Superior temporal gyrus (tissue), 1 donor: ENCODE data around the gene ALOXE3.

ENCODE experiments used
- DNase-seq: peaks from one replicate; pipeline ENCODE4 v3.0.0-alpha.2; 2016; ENCODE audit errors: extremely low spot score

ALOXE3 gene

DNA sequence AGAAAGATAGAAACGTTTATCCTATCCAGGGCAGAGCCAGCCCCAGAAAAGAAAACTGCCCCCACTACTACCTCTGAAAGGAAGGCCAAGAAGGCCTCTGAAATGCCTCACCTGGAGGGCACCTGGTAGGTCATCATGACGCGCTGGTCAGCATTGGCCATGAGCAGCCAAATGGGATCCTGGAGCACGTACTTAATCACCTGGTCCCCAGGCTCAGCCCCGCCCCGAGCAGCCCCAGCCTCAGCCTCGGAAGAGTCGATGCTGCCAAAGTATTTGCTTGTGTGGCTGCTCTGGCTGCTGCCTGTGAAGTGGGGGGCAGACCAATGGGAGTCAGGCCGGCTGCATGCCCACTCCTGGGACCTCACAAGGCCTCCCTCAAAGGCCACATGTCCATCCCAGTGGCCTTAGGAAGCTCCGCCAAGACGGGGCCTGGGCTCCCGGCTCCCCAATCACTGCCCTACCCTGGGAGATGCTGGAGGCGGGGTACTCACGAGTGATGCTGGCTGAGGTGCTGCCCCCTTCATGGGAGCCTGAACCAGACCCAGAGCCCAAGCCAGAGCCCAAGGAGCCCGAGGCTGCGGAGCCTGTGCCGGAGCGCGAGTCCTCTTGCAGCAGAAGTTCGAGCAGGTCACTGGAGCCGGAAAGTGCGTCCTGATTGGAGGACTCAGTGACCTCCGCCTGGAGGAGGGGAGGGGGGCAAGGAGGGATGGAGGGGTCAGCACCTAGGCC is 24.0 kb upstream of the ALOXE3 start:
- DNase-seq: no peak

GRCh38 chr17:8141741-8142140 is 23.4 kb upstream of the ALOXE3 start:
- DNase-seq: no peak

DNA sequence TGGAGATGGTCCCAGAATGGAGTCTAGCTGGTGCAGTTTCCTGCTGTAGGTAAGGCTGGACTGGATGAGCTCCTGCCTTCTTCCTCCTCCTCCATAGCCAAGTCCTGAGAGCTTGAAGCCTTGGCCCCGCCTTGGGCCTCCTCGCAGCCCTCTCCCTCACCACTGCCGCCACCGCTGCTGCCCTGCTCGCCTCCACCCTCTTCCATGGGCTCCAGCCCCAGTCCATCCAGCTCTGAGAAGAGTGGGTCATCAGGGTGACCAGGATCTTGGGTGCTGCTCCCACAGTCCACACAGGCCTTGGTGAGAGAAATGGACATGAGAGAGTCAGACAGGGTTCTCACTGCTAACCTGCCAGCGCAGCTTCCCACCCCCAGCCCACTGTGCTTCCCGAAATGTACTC is 22.7 kb upstream of the ALOXE3 start:
- DNase-seq: no peak

GRCh38 chr17:8140065-8141029 is 22.0 kb upstream of the ALOXE3 start:
- DNase-seq: peak; percentile 2

- DNase-seq: peak; percentile 97
Observed at GRCh38 chr17:8138672-8139371, 20.5 kb upstream of the ALOXE3 start.

GRCh38 chr17:8138374-8138671 is 20.0 kb upstream of the ALOXE3 start:
- DNase-seq: no peak

DNA sequence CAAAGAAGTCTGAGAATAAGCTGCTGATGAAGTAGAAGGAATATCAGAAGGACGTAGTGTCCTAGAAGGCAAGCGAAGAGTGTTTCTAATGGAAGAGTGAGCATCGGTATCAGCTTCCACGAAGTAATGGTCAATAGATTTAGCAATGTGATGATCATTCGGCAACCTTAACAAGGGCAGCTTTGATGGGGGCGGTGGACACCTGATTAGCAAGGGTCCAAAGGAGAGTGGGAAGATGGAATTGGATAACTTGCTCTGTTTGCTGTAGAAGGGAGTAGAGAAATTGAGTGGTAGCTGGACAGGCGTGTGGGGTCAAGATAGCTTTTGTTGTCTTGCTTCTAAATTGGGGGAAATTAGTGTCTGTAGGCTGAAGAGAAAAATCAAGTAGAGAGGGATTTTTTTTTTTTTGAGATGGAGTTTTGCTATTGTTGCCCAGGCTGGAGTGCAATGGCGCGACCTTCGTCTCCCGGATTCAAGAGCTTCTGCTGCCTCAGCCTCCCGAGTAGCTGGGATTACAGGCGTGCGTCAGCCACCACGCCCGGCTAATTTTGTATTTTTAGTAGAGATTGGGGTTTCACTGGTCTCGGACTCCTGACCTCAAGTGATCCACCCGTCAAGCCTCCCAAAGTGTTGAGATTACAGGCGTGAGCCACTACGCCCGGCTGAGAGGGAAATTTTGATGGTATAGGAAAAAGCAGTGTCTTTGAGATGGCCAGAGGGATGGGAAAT is 19.5 kb upstream of the ALOXE3 start:
- no peak for DNase-seq

- no peak for DNase-seq
Observed at GRCh38 chr17:8133941-8134340, 15.6 kb upstream of the ALOXE3 start.

DNA sequence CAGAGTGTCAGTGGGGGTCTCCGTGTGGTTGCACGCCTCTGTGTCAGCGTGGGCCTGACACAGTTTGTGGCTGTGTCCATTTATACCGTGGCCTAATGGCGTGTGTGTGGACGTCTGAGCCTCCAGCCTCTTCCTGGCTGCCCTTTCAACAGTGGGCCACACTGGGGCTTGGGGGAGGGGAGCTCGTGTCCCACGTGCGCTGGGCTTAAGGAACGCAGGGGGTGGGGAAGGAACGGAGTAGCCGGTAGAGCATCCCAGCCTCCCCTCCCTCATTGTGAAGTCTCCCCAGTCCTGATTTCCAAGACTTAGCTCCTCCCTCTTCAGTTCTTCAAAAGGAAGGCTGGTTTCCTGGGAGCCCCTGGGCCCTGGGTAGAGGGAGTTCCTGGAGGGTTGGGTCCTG is 15.1 kb upstream of the ALOXE3 start:
- DNase-seq: no peak

DNA sequence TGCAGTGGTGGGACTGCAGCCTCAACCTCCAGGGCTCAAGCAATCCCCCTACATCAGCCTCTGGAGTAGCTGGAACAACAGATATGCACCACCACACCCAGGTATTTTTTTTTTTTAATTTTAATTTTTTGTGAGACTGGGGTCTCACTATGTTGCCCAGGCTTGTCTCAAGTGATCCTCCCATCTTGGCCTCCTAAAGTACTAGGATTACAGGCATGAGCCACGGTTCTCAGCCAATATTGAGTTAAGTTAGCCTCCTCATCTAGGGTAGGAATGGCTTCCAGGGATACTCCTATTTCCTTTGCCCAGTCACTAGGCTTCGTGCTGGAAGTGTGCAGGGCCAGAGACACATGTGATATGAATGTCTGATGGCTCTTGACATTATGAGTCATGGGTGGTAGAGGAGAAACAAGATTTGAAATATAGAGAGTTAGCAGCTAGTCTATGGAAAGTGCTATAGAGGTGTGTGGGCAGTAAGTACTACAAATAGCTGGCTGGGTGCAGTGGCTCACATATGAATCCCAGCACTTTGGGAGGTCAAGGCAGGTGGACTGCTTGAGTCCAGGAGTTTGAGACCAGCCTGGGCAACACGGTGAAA is 13.6 kb upstream of the ALOXE3 start:
- no peak for DNase-seq

DNA sequence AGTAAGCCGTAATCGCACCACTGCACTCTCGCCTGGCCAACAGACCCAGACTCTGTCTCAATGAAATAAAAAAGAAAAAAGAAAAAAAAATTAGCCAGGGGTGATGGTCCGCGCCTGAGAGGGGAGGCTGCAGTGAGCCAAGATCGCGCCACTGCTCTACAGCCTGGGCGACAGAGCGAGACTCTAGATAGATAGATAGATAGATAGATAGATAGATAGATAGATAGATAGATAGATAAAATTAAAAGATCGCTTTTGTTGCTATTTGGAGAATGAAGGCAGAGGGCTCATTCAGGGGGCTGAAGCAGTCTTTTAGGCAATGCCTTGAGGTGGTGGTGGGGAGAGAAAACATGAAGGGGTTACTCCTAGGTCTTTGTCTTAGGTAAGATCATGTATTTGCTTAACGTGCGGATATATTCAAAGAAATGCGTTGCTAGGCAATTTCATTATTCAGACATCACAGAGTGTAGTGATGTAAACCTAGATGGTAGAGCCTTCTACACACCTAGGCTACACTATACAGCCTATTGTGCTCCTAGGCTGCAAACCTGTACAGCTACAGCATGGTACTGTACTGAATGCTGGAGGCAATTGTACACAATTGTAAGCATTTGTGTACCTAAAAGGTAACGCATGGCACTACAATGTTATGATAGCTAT is 9.9 kb upstream of the ALOXE3 start:
- DNase-seq: no peak

DNA sequence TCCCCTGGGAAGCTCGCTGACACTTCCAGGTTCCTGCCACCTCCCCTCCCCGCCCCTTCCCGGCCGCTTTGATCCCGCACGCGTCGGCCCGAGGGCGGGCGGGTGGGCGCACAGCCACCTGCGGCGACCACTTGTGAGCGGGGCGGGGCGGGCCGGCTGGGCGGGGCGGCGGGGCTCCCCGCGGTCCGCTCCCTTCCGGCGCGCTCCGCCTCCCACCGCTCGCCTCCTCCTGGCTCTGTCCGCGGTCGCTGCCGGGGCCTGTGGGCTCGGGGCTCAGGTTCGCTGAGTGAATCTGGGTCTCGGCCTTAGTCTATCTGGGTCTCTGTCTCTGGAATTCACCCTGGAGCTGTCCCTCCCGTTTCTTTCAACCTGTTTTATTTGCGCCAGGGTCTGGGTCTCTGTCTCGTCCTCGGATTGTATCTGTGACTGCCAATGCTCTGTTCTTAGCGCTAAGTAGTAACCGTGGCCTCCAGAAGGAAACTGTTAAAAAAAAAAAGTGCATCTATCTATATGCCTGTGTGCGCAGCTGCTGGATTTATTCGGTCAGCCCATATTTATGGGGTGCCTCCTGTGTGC is 8.3 kb upstream of the ALOXE3 start:
- DNase-seq: no peak

DNA sequence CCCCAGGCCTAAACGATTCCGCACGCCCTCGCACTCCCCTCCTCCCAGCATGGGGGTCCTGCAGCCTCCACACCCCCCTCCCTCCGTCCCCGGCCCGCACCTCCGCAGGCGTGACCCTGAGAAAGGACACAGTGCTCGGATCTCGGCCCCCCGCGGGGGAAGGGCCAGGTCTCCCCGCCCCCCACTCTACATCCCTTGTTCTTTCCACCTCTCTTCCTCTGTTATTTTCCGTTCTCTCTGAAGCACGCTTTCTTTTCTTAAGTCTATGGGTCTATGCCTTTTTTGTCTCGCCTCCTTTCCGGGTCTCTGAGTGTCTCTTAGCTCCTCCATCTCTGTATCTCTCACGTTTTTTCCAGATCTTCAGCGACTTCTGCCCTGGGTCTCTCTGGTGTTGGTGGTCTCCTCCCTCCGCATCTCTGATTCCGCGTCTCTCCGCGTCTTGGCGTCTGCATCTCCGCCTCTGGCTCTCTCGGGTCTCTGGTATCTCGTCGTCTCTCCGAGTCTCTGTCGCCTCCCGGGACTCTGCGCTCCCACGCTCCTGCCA is 7.7 kb upstream of the ALOXE3 start:
- DNase-seq: peak; percentile 23

- peak; percentile 93 for DNase-seq
Observed at GRCh38 chr17:8125154-8125946, 7.0 kb upstream of the ALOXE3 start.

- peak; percentile 44 for DNase-seq
Observed at GRCh38 chr17:8124350-8125153, 6.2 kb upstream of the ALOXE3 start.

GRCh38 chr17:8123695-8124349 is 5.5 kb upstream of the ALOXE3 start, which contains the start of gene HES7:
Gene HES7, minus strand, starts transcription at chr17:8124106. Its CDS starts 22 bp downstream, at chr17:8124084.
- no peak for DNase-seq

DNA sequence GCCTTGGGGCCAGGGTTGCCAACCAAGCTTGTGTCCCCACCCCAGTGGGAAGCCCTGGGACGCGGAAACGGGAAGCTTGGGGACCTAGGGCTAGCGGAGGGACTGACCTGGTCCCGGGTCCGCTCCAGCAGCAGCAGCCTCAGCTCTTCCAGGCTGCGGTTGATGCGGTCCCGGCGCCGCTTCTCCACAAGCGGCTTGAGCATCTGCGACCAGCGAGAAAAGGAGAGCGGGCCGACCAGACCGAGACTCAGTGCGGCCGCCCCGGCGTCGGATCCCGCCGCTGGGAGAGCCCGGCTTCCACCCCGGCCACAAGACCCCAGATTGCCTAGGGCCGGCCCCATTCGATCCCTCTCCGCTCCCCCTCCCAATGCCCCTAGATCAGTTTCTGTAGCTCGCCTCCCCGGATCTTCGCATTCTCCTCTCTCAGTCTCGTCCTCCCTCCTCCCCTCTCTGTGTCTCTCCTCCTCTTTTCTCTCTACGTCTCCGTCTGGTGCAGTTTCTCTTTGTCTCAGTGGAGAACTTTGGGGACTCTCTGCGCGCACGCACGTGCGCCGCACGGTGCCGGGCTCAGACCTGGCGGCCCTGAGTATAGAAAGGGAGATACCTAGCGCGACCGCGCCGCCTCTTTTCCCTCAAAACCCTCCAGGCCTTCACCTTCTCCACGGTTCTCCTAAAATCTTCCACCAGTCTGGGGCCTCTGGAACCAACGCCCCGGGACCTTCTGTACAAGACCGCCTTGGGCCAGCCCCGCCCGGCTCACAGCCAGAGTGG is 4.8 kb upstream of the ALOXE3 start:
- peak; percentile 13 for DNase-seq
